H54 (cell line): ENCODE results near the gene SECISBP2.

Experiments used
- DNase-seq: peaks from one replicate; pipeline ENCODE4 v3.0.0; 2011; ENCODE audit warnings: low spot score, mixed read lengths; ENCODE audit not compliant: insufficient read length
- FAIRE-seq: peaks from 3 replicates; lab custom pipeline; 2011; peaks lifted over from hg19 to GRCh38; lab: Jason Lieb, UNC
- POLR2A ChIP-seq: IDR thresholded peaks from 2 replicates; pipeline ENCODE4 v1.6.1; 2011; ENCODE audit warnings: low read depth, mild to moderate bottlenecking, low read length

SECISBP2 gene

GRCh38 chr9:89383030-89383720, 64.9 kb downstream of the SECISBP2 start:
- DNase-seq (no peak), FAIRE-seq (no peak)
- TF ChIP-seq POLR2A: no peak

DNA sequence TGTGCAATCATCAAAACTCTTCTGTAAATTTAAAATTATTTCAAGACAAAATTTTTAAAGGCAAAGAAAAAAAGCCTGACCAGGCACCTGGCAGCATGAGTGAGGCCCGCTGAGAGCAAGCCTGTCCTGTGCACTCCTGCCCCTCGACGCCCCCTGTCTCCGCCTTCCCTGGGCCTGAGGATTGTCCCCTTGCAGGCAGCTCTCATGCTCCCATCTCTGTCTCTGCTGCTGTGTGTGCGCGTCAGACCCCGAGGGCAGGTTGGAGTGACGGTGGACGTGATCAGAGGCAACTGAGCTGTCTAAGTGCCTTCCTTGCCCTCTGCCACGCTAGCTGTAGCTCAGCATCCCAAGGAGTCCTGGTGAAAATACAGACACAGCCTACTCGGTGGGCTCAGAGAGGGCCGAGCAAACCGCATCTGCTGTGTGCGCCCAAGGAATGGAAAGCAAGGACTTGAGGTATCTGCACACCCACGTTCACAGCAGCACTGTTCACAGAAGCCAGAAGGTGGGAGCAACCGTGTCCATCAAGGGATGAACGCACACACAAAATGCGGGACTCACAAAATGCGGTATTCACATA, 65.5 kb downstream of the SECISBP2 start:
- DNase-seq: no peak
- TF ChIP-seq POLR2A: no peak
- no peak for FAIRE-seq

DNA sequence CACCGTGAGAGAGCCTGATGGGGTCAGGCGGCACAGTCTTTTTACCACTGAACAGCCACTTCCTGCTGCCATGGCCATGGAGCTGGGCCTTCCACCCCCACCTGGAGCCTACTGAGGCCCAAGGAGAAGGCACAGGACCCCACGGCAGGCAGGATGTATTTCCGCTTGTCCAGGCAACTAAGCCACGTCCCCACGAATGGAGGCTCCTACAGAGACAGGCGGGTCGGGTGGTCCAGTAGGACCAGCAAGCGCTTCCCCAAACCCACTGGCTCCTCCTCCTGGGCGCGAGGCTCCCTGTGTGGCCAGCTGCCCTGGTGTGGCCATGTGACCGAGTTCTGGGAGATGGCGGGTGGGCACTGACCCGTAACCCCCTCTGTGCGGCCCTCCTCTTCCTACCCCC, 66.5 kb downstream of the SECISBP2 start:
- DNase-seq (no peak), FAIRE-seq (no peak)
- TF ChIP-seq POLR2A: no peak

DNA sequence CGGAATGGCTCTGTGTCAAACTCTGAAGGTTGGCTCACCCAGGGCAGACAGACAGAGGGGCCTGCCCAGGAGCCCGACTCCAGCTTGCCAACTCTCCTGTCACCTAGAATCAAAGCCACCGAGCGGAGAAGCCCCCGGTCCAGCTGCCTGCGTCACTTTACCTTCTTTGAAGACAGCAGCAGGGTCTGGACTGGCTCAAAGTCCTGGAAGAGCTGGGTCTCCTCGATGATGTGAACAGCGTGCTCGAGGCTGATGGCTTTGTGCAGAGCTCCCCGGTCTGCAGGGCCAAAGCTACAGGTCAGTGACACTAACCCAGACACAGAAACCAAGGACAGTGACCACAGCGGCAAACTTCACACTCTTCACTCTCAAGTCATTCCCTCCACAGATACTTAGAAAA, 67.9 kb downstream of the SECISBP2 start:
- TF ChIP-seq POLR2A: no peak
- DNase-seq: no peak
- FAIRE-seq: no peak

GRCh38 chr9:89386797-89387196, 68.5 kb downstream of the SECISBP2 start:
- no peak for FAIRE-seq
- no peak for DNase-seq
- no peak for TF ChIP-seq POLR2A

- TF ChIP-seq POLR2A: no peak
- DNase-seq (no peak), FAIRE-seq (no peak)
These were observed 69.0 kb downstream of the SECISBP2 start for GRCh38 chr9:89387197-89387849.

DNA sequence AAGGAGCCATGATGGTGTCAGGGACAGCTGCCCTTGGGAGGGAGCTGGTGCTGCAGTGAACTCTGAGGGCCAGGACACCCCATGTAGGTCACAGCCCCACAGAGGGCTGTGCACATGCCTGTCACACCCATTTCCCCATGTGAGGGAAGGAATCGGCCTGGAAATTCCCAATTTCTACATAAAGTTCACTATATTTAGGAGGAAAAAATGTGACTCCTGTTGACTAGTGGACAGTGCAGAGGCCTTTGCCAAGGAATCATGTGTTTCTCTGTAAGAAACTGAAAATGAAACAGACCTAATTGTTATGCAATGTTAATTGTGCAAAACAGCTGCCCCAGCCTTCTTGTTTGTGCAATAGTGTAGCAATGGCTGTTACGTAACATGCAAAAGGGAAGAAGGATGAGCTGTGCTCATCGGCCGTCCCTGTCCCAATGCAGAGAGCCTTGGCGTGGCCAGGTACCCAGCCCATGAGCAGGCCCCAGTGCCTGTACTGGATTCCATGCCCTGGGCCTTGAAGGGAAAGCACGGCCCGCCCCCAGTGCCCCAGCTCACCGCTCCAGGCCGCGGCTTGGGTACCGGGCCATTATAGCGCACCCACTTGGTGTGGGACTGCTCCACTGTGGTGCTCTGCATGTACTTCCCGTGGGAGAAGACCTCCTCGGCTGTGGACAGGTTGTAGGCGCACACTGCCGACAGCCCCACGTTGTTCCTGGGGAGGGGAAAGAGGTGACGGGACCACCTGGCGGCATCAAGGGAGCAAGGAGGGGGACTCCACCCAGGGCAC, 70.0 kb downstream of the SECISBP2 start:
- no peak for TF ChIP-seq POLR2A
- FAIRE-seq (no peak), DNase-seq (no peak)

GRCh38 chr9:89388868-89389177, 70.5 kb downstream of the SECISBP2 start:
- DNase-seq: no peak
- FAIRE-seq: no peak
- no peak for TF ChIP-seq POLR2A

- FAIRE-seq (no peak), DNase-seq (no peak)
- TF ChIP-seq POLR2A: no peak
These were observed 71.8 kb downstream of the SECISBP2 start for GRCh38 chr9:89390068-89390555.

GRCh38 chr9:89390578-89391116, 72.3 kb downstream of the SECISBP2 start:
- DNase-seq (no peak), FAIRE-seq (no peak)
- no peak for TF ChIP-seq POLR2A

- FAIRE-seq: no peak
- TF ChIP-seq POLR2A: no peak
- no peak for DNase-seq
These were observed 73.3 kb downstream of the SECISBP2 start for GRCh38 chr9:89391585-89391984.

DNA sequence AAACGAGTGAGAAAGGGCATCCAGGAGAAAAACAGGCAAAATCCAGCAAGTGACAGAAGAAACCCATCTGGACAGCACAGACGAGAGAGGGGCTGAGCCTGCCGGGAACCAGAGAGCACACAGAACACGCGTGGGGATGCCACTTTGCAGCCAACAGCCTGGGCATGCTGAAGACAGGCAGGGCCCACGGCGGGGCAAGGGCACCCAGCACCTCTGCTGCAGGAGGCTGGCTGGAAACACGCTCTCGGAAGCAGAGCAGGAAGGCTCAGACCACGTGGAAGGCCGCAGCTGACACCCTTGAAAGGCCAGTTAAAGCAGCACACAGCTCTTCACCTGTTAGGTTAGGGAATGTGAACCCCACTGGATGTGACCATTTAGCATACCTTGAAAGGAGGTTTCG, 76.1 kb downstream of the SECISBP2 start:
- FAIRE-seq: no peak
- DNase-seq: no peak
- TF ChIP-seq POLR2A: no peak

- no peak for DNase-seq
- no peak for TF ChIP-seq POLR2A
- no peak for FAIRE-seq
These were observed 77.8 kb downstream of the SECISBP2 start for GRCh38 chr9:89395931-89396710.
